Transverse colon (tissue), 4 donors: ENCODE data around the gene MT1H. TPM values are rescaled to one million over a fixed set of nuclear protein-coding genes. Genes with fewer than 3 reads are reported as not detected.

Experiments
- DNase-seq: peaks from one replicate; pipeline ENCODE4 v3.0.0-alpha.2; 2019
- H3K27ac ChIP-seq, 4 donors: fragments of 200-600 bp; sonication (generic); 2 replicates each; pipeline ENCODE4 v1.5.1; 2016 to 2018; ENCODE audit warnings: inconsistent platforms in 4 of 4
- H3K27me3 ChIP-seq: fragments of 200-600 bp; sonication (generic); 2 replicates; pipeline ENCODE4 v1.5.1; 2017; ENCODE audit warnings: inconsistent platforms
- H3K36me3 ChIP-seq, 4 donors: fragments of 200-600 bp; sonication (generic); 2 replicates each; pipeline ENCODE4 v1.5.1; 2017 to 2019; ENCODE audit warnings: inconsistent platforms in 4 of 4
- H3K4me1 ChIP-seq, 4 donors: fragments of 200-600 bp; sonication (generic); 2 replicates each; pipeline ENCODE4 v1.5.1; 2017 to 2020; ENCODE audit warnings: inconsistent platforms in 4 of 4
- H3K4me3 ChIP-seq, 4 donors: fragments of 200-600 bp; sonication (generic); 1 replicate in 1 of 4; 2 replicates in 3 of 4; pipeline versions ENCODE4 v1.5.1 to v1.6.1; 2017 to 2019; ENCODE audit warnings: inconsistent platforms in 4 of 4
- H3K9me3 ChIP-seq, 2 donors: fragments of 200-600 bp; sonication (generic); 2 replicates each; pipeline ENCODE4 v1.5.1; 2017 to 2019; ENCODE audit warnings: inconsistent platforms in 2 of 2
- CTCF ChIP-seq, 5 experiments: fragments of 200-600 bp in 3 of 5; fragments of 450-650 bp in 2 of 5; sonication (generic) in 3 of 5; IDR thresholded peaks; 1 replicate in 2 of 5; 2 replicates in 3 of 5; pipeline ENCODE4 v1.5.1; 2016 to 2017; ENCODE audit warnings: antibody characterized with exemption in 5 of 5, inconsistent platforms in 3 of 5, mild to moderate bottlenecking in 2 of 5, moderate library complexity in 1 of 5
- EP300 ChIP-seq: sonication (generic); formaldehyde crosslinking; IDR thresholded peaks from one replicate; pipeline ENCODE4 v1.6.1; 2017; ENCODE audit warnings: antibody characterized with exemption, low read depth
- POLR2A ChIP-seq: fragments of 450-650 bp; IDR thresholded peaks from one replicate; pipeline ENCODE4 v1.6.1; 2016; ENCODE audit warnings: antibody characterized with exemption, mild to moderate bottlenecking, moderate library complexity
- POLR2AphosphoS5 ChIP-seq, 3 donors: sonication (generic); formaldehyde crosslinking; IDR thresholded peaks; one replicate each; pipeline ENCODE4 v1.6.1; 2016; ENCODE audit warnings: antibody characterized with exemption in 3 of 3
- WGBS, 2 donors: methylation state at CpG; one replicate each; pipeline ENCODE4 v1.1.5; 2018; ENCODE audit warnings: low coverage in 1 of 2; 5-methylcytosine and 5-hydroxymethylcytosine counted together
- in situ Hi-C, 4 donors: fragments of 200-750 bp; cut with MboI; loops; one replicate each; pipeline versions ENCODE4 v1.15.0 to v1.15.1; 2017; ENCODE audit warnings: low sequenced_read_pairs in 3 of 4, low pct_ligation_motif_present in 1 of 4, low pct_unique_long_range_greater_than_20kb in 1 of 4
- intact Hi-C: fragments of 100-400 bp; cut with DNase I; formaldehyde crosslinking; loops from one replicate; pipeline ENCODE4 v1.15.1; 2023; ENCODE audit warnings: low total_unique reads
- total RNA-seq, 4 donors: library from RNA; depleted of rRNA; stranded (reverse); fragments of >200 nt; gene quantifications; one replicate each; pipeline ENCODE4 v1.1.0, GENCODE V29; 2016

The MT1H gene
- total RNA-seq, 4 donors from 2014 or later = 3.0 to 526 (median 5.6) TPM; not detected in 1

- in situ Hi-C loops = no loop called here
Observed at GRCh38 chr16:56679078-56679730, 9.6 kb downstream of the MT1H start.

GRCh38 chr16:56679818-56680217 is 10.2 kb downstream of the MT1H start:
- Histone ChIP-seq H3K36me3 (no peaks in the 10 kb centered on the region), H3K4me1 (peaks cover 3 to 30% (median 18%) of the 10 kb centered on the region in 4 donors), H3K9me3 (no peaks in the 10 kb centered on the region), H3K4me3 (no peak overlapping the region), H3K27ac (no peak overlapping the region), H3K27me3 (peaks cover 14% of the 10 kb centered on the region)
- in situ Hi-C loops = no loop called here
- DNase-seq = no peak
- intact Hi-C loops = loop anchor here (5.0 kb wide), 2 partner anchors 53 to 73 kb away; partner anchors contain the start of genes MT1E and MT2A
- WGBS, 2 donors = 82 to 86% methylated on average over 2 to 6 of the region's 6 CpGs
- TF ChIP-seq EP300 (no peak), POLR2AphosphoS5 (IDR thresholded peaks at IDR 0.05) (no peak)

More at GRCh38 chr16:56679078-56679730, 9.6 kb downstream of the MT1H start:
- Histone ChIP-seq H3K4me3 (no peak overlapping the region), H3K27ac (no peak overlapping the region), H3K27me3 (peaks cover 15% of the 10 kb centered on the region), H3K4me1 (peaks cover 3 to 30% (median 18%) of the 10 kb centered on the region in 4 donors), H3K9me3 (no peaks in the 10 kb centered on the region), H3K36me3 (no peaks in the 10 kb centered on the region)
- no peak for DNase-seq
- WGBS, 2 donors = 93% methylated on average over 3 of the region's 3 CpGs; no CpG with 5 or more reads in 1 of the 2 donors
- TF ChIP-seq POLR2A = no peak
- TF ChIP-seq CTCF (IDR thresholded peaks at IDR 0.05) = no peak
- no peak for TF ChIP-seq POLR2AphosphoS5 (IDR thresholded peaks at IDR 0.05)
- no peak for TF ChIP-seq EP300
- intact Hi-C loops = no loop called here

- DNase-seq = peak; percentile 94
- 0% methylated on average over 10 to 46 of the region's 49 CpGs for WGBS, 2 donors
- H3K4me1 ChIP-seq = peaks cover 3 to 20% (median 11%) of the 10 kb centered on the region in 4 donors
- intact Hi-C loops = loop anchor here (5.0 kb wide), 2 partner anchors 55 to 75 kb away; partner anchors contain the start of genes MT1E and MT2A
- H3K36me3 ChIP-seq = no peaks in the 10 kb centered on the region
- in situ Hi-C loops = no loop called here
- H3K27ac ChIP-seq = peak within 1 kb of the TSS; percentile 79 to 87 (median 82)
- no peaks in the 10 kb centered on the region for H3K27me3 ChIP-seq
- TF ChIP-seq POLR2A = peak; percentile 97
- TF ChIP-seq CTCF (IDR thresholded peaks at IDR 0.05) = no peak
- peak; percentile 96 for TF ChIP-seq EP300
- peak in 2 of 3 donors; percentile 97 for TF ChIP-seq POLR2AphosphoS5 (IDR thresholded peaks at IDR 0.05)
- peak within 1 kb of the TSS; percentile 43 to 79 (median 55) for H3K4me3 ChIP-seq
- H3K9me3 ChIP-seq = no peaks in the 10 kb centered on the region
Observed at GRCh38 chr16:56681939-56682702, 12.5 kb downstream of the MT1H start, which contains the start of gene MT1X. TSS of gene MT1X (plus strand) at chr16:56682470. CDS start at chr16:56682541, 71 bp downstream.

- Histone ChIP-seq H3K27ac (peak overlapping the region; percentile 79 to 87 (median 82)), H3K4me1 (peaks cover 3 to 20% (median 11%) of the 10 kb centered on the region in 4 donors), H3K36me3 (no peaks in the 10 kb centered on the region), H3K4me3 (peak overlapping the region; percentile 43 to 79 (median 55)), H3K27me3 (no peaks in the 10 kb centered on the region), H3K9me3 (no peaks in the 10 kb centered on the region)
- intact Hi-C loops = loop anchor here (5.0 kb wide), 2 partner anchors 56 to 76 kb away; partner anchors contain the start of genes MT1E and MT2A
- peak; percentile 20 for DNase-seq
- in situ Hi-C loops = no loop called here
- no peak for TF ChIP-seq EP300
- TF ChIP-seq POLR2AphosphoS5 (IDR thresholded peaks at IDR 0.05) = no peak
- TF ChIP-seq CTCF (IDR thresholded peaks at IDR 0.05) = no peak
- TF ChIP-seq POLR2A = no peak
- 17 to 30% methylated on average over 1 to 8 of the region's 8 CpGs for WGBS, 2 donors
Observed at GRCh38 chr16:56682703-56683397, 13.2 kb downstream of the MT1H start.
